ENCODE results near the gene PIGC.

The PIGC gene

DNA sequence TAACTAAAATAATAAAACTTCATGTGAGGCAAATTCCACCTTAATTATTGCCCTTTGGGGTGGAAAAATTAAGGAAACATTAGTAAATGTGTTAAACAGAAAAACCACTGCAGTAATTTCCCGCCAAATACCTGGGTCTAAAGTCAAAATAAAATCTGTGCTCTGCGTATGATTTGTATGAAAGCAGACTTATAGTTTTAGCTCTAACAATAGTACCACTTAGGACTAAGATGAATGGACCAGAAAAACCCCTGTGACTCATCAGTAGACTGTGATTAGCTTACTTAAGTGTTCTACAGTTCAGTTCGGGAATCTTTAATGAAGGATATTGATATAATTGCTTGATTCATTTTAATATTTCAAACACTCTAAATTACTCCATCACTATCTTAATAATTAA is 46.6 kb downstream of the PIGC start:
- Histone ChIP-seq H2BK12ac (ENCODE audit: low read length) (no peak overlapping the region), H2AFZ (ENCODE audit: low read length) (no peak overlapping the region), H4K8ac (ENCODE audit: low read depth, low read length) (no peak overlapping the region), H2BK15ac (ENCODE audit: low read length) (no peak overlapping the region), H3K36me3 (replicated peaks in 1 of 2; ENCODE audit: control insufficient read depth in 2 of 2, insufficient read depth in 2 of 2, low read length in 2 of 2) (no peaks in the 10 kb centered on the region), H3K4me1 (ENCODE audit: control insufficient read depth in 2 of 2, insufficient read depth in 1 of 2, low read depth in 1 of 2, low read length in 2 of 2) (peaks cover 8 to 13% of the 10 kb centered on the region in 2 donors), H3K9me3 (replicated peaks in 1 of 2; ENCODE audit: control insufficient read depth in 2 of 2, insufficient read depth in 1 of 2, low read depth in 1 of 2, low read length in 2 of 2) (no peaks in the 10 kb centered on the region), H3K14ac (ENCODE audit: low read length) (no peak overlapping the region), H3K4ac (ENCODE audit: low read length) (no peak overlapping the region), H3K79me1 (ENCODE audit: low read depth, low read length) (no peaks in the 10 kb centered on the region), H3K9ac (ENCODE audit: low read depth, low read length, poor library complexity) (no peak overlapping the region), H4K91ac (ENCODE audit: low read depth, low read length, poor library complexity) (no peak overlapping the region), H3K4me3 (ENCODE audit: low read length in 2 of 2) (no peak overlapping the region), H3K23ac (ENCODE audit: low read depth, low read length, poor library complexity) (no peak overlapping the region), H2BK120ac (ENCODE audit: low read depth, low read length) (no peak overlapping the region), H2BK5ac (ENCODE audit: low read length) (no peak overlapping the region), H2AK5ac (ENCODE audit: low read depth, low read length) (no peak overlapping the region), H3K18ac (ENCODE audit: low read length) (no peak overlapping the region), H3K27me3 (ENCODE audit: control insufficient read depth in 3 of 3, insufficient read depth in 3 of 3, low read depth in 1 of 3, low read length in 3 of 3) (no peaks in the 10 kb centered on the region), H3K27ac (replicated peaks; ENCODE audit: low read length) (no peak overlapping the region), H3K4me2 (ENCODE audit: insufficient read depth, low read length, poor library complexity, severe bottlenecking) (no peak overlapping the region)
- no peak for DNase-seq (ENCODE audit: low spot score)
- WGBS, 2 donors (ENCODE audit: extremely low coverage in 2 of 2, insufficient read length in 2 of 2, insufficient replicate concordance in 1 of 2), result no CpG with 5 or more reads among the region's 3 CpGs

- Histone ChIP-seq H3K79me1 (ENCODE audit: low read depth, low read length) (no peaks in the 10 kb centered on the region), H3K14ac (ENCODE audit: low read length) (no peak overlapping the region), H3K27me3 (ENCODE audit: control insufficient read depth in 3 of 3, insufficient read depth in 3 of 3, low read depth in 1 of 3, low read length in 3 of 3) (no peaks in the 10 kb centered on the region), H3K9ac (ENCODE audit: low read depth, low read length, poor library complexity) (no peak overlapping the region), H3K4me3 (ENCODE audit: low read length in 2 of 2) (no peak overlapping the region), H3K27ac (replicated peaks; ENCODE audit: low read length) (no peak overlapping the region), H2AFZ (ENCODE audit: low read length) (no peak overlapping the region), H2BK120ac (ENCODE audit: low read depth, low read length) (no peak overlapping the region), H3K4ac (ENCODE audit: low read length) (no peak overlapping the region), H2BK12ac (ENCODE audit: low read length) (no peak overlapping the region), H3K23ac (ENCODE audit: low read depth, low read length, poor library complexity) (no peak overlapping the region), H4K8ac (ENCODE audit: low read depth, low read length) (no peak overlapping the region), H3K18ac (ENCODE audit: low read length) (no peak overlapping the region), H3K9me3 (replicated peaks in 1 of 2; ENCODE audit: control insufficient read depth in 2 of 2, insufficient read depth in 1 of 2, low read depth in 1 of 2, low read length in 2 of 2) (no peaks in the 10 kb centered on the region), H2AK5ac (ENCODE audit: low read depth, low read length) (no peak overlapping the region), H2BK5ac (ENCODE audit: low read length) (no peak overlapping the region), H3K4me2 (ENCODE audit: insufficient read depth, low read length, poor library complexity, severe bottlenecking) (no peak overlapping the region), H3K4me1 (ENCODE audit: control insufficient read depth in 2 of 2, insufficient read depth in 1 of 2, low read depth in 1 of 2, low read length in 2 of 2) (peaks cover 8 to 20% of the 10 kb centered on the region in 2 donors), H2BK15ac (ENCODE audit: low read length) (no peak overlapping the region), H4K91ac (ENCODE audit: low read depth, low read length, poor library complexity) (no peak overlapping the region), H3K36me3 (replicated peaks in 1 of 2; ENCODE audit: control insufficient read depth in 2 of 2, insufficient read depth in 2 of 2, low read length in 2 of 2) (no peaks in the 10 kb centered on the region)
- no peak for DNase-seq (ENCODE audit: low spot score)
- no CpG with 5 or more reads among the region's 3 CpGs for WGBS, 2 donors (ENCODE audit: extremely low coverage in 2 of 2, insufficient read length in 2 of 2, insufficient replicate concordance in 1 of 2)
Observed at GRCh38 chr1:172395576-172395975, 48.3 kb downstream of the PIGC start.

- Histone ChIP-seq H3K4me3 (ENCODE audit: low read length in 2 of 2) (no peak overlapping the region), H3K18ac (ENCODE audit: low read length) (no peak overlapping the region), H3K79me1 (ENCODE audit: low read depth, low read length) (no peaks in the 10 kb centered on the region), H2BK5ac (ENCODE audit: low read length) (no peak overlapping the region), H4K91ac (ENCODE audit: low read depth, low read length, poor library complexity) (no peak overlapping the region), H3K14ac (ENCODE audit: low read length) (no peak overlapping the region), H3K27ac (replicated peaks; ENCODE audit: low read length) (no peak overlapping the region), H2BK12ac (ENCODE audit: low read length) (no peak overlapping the region), H3K36me3 (replicated peaks in 1 of 2; ENCODE audit: control insufficient read depth in 2 of 2, insufficient read depth in 2 of 2, low read length in 2 of 2) (no peaks in the 10 kb centered on the region), H2AK5ac (ENCODE audit: low read depth, low read length) (no peak overlapping the region), H4K8ac (ENCODE audit: low read depth, low read length) (no peak overlapping the region), H3K4me2 (ENCODE audit: insufficient read depth, low read length, poor library complexity, severe bottlenecking) (no peak overlapping the region), H3K9me3 (replicated peaks in 1 of 2; ENCODE audit: control insufficient read depth in 2 of 2, insufficient read depth in 1 of 2, low read depth in 1 of 2, low read length in 2 of 2) (no peaks in the 10 kb centered on the region), H3K4ac (ENCODE audit: low read length) (no peak overlapping the region), H2BK15ac (ENCODE audit: low read length) (no peak overlapping the region), H3K23ac (ENCODE audit: low read depth, low read length, poor library complexity) (no peak overlapping the region), H3K27me3 (ENCODE audit: control insufficient read depth in 3 of 3, insufficient read depth in 3 of 3, low read depth in 1 of 3, low read length in 3 of 3) (no peaks in the 10 kb centered on the region), H3K9ac (ENCODE audit: low read depth, low read length, poor library complexity) (no peak overlapping the region), H2AFZ (ENCODE audit: low read length) (no peak overlapping the region), H3K4me1 (ENCODE audit: control insufficient read depth in 2 of 2, insufficient read depth in 1 of 2, low read depth in 1 of 2, low read length in 2 of 2) (peaks cover 5 to 26% of the 10 kb centered on the region in 2 donors), H2BK120ac (ENCODE audit: low read depth, low read length) (no peak overlapping the region)
- WGBS, 2 donors (ENCODE audit: extremely low coverage in 2 of 2, insufficient read length in 2 of 2, insufficient replicate concordance in 1 of 2), result no CpG with 5 or more reads among the region's 5 CpGs
- no peak for DNase-seq (ENCODE audit: low spot score)
Observed at GRCh38 chr1:172394811-172395210, 49.1 kb downstream of the PIGC start.

DNA sequence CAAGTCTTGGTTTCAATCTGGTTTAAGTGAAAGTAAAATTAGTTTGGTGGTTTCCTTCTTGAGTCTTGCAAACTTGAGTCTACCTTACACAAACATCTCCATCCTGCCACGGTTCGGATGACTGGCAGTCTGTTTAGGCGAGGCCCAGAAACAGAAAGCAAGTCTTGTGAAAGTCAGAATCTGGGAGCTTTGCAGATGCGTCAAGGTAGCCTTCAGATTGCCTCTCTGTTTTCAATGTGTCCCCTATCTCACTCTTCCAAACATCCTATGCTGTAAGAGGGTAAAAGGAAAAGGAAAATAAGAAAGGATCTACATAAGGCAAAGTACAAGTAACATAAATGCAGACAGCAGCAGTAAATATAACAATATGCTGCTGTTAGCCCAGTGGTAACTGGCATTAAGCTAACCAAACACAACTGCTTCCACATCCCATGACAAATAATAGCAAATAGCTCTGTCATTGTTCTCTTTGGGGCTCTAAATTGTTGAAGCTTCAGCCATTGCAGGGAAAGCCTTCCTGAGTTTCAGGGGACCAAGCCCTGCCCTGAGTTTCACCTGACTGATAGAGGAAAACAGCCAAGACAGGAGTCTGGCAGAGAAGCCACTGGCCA is 49.6 kb downstream of the PIGC start:
- no peak overlapping the region for H2AK5ac ChIP-seq (ENCODE audit: low read depth, low read length)
- no peak overlapping the region for H4K91ac ChIP-seq (ENCODE audit: low read depth, low read length, poor library complexity)
- H3K18ac ChIP-seq (ENCODE audit: low read length), result no peak overlapping the region
- no peaks in the 10 kb centered on the region for H3K27me3 ChIP-seq (ENCODE audit: control insufficient read depth in 3 of 3, insufficient read depth in 3 of 3, low read depth in 1 of 3, low read length in 3 of 3)
- no peak overlapping the region for H3K23ac ChIP-seq (ENCODE audit: low read depth, low read length, poor library complexity)
- no peak overlapping the region for H2BK5ac ChIP-seq (ENCODE audit: low read length)
- H2BK12ac ChIP-seq (ENCODE audit: low read length), result no peak overlapping the region
- no peak overlapping the region for H2AFZ ChIP-seq (ENCODE audit: low read length)
- H3K36me3 ChIP-seq (replicated peaks in 1 of 2; ENCODE audit: control insufficient read depth in 2 of 2, insufficient read depth in 2 of 2, low read length in 2 of 2), result no peaks in the 10 kb centered on the region
- H3K27ac ChIP-seq (replicated peaks; ENCODE audit: low read length), result no peak overlapping the region
- H3K4me1 ChIP-seq (ENCODE audit: control insufficient read depth in 2 of 2, insufficient read depth in 1 of 2, low read depth in 1 of 2, low read length in 2 of 2), result peaks cover 4 to 24% of the 10 kb centered on the region in 2 donors
- no peaks in the 10 kb centered on the region for H3K9me3 ChIP-seq (replicated peaks in 1 of 2; ENCODE audit: control insufficient read depth in 2 of 2, insufficient read depth in 1 of 2, low read depth in 1 of 2, low read length in 2 of 2)
- H3K79me1 ChIP-seq (ENCODE audit: low read depth, low read length), result no peaks in the 10 kb centered on the region
- no peak overlapping the region for H2BK120ac ChIP-seq (ENCODE audit: low read depth, low read length)
- H4K8ac ChIP-seq (ENCODE audit: low read depth, low read length), result no peak overlapping the region
- H3K4ac ChIP-seq (ENCODE audit: low read length), result no peak overlapping the region
- no peak overlapping the region for H3K9ac ChIP-seq (ENCODE audit: low read depth, low read length, poor library complexity)
- no peak for DNase-seq (ENCODE audit: low spot score)
- WGBS, 2 donors (ENCODE audit: extremely low coverage in 2 of 2, insufficient read length in 2 of 2, insufficient replicate concordance in 1 of 2), result no CpG with 5 or more reads among the region's 4 CpGs
- no peak overlapping the region for H3K4me2 ChIP-seq (ENCODE audit: insufficient read depth, low read length, poor library complexity, severe bottlenecking)
- H3K4me3 ChIP-seq (ENCODE audit: low read length in 2 of 2), result no peak overlapping the region
- H3K14ac ChIP-seq (ENCODE audit: low read length), result no peak overlapping the region
- H2BK15ac ChIP-seq (ENCODE audit: low read length), result no peak overlapping the region
